ENCODE data around the gene ANTXR1.

The ANTXR1 gene

GRCh38 chr2:69007169-69007568 lies 5.8 kb upstream of the ANTXR1 start:
- DNase-seq, result no peak

DNA sequence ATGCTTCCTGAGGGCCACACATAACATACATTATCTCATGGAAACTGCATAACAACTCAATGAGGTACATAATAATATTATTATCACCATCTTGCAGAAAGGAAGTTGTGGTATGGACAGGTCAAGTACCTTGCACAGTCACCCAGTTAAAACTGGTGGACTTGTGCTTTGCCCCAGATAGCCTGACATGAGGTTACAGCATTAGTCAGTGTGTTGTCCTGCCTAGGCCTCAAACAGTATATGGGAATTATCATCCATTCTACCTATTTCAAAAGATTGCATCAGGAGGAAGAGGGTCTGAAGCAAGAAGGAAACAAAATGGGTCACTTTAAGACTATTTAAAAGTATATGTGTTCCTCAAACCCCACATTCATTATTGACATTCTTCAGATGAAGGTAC lies 5.4 kb upstream of the ANTXR1 start:
- DNase-seq, result no peak

GRCh38 chr2:69010437-69011194 lies 2.4 kb upstream of the ANTXR1 start:
- DNase-seq, result no peak

DNA sequence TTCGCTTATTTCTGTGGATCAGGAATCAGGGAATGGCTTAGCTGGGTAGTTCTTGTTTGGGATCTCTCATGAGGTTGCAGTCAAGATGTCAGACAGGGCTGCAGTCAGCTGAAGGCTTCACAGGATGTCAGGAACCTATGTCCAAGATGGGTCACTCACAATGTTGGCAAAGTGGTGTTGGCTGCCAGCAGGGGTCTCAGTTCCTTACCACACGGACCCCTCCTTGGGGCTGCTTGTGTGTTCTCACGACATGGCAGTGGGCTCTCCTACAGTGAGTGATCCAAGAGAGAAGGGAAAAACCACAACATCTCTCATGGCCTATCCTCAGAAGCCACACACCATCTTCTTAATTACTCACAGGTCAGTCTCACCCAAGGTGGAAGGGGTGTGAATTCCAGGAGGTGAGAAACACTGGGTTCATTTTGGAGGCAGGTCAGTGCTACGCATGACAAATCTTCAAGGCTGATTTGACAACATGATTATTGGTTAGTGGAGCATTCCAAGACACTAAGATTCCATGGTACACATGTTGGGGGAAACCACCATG lies 1.3 kb upstream of the ANTXR1 start:
- no peak for DNase-seq

DNA sequence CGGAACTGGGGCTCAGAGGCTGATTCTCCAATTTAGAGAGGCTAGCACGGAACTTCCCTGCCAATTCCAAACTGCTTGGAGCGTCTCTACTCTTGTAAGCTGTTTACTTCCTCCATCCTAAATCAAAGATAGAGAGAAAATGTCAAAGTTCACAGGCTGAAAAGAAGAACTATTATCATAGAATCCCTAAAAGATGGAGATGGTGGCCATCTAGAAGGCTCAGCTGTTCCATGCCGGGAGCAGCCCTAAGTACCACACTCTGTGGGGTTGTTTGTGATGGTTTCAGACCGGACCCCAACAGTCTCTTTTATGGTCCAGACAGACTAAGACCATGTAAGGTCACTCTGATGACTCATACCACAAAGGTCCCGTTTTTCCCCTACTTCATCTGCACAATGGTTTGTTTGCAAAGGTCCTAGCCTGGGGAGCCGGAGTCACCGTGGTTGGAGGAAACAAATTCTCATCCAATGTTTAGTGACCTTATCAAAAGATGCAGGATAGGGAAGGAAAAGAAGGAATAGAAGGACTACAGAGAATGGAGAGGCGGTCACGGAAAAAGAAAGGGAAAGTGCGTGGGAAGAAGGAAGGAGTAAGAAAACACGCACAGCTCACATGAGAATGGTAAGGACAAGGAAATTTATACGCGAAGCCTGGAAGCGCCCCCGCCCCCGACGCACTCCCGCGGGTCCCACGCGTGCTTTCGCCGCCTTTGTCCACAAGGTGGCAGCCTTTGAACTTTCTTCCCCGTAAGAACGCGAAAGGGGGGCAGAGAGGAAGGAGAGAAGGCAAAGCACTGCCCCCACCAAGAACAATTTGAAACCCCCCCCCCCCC lies 453 bp upstream of the ANTXR1 start:
- DNase-seq, result no peak

- no peak for DNase-seq
Measured at GRCh38 chr2:69013840-69014821, 1.2 kb downstream of the ANTXR1 start.

GRCh38 chr2:69017080-69017479 lies 4.1 kb downstream of the ANTXR1 start:
- DNase-seq, result no peak

DNA sequence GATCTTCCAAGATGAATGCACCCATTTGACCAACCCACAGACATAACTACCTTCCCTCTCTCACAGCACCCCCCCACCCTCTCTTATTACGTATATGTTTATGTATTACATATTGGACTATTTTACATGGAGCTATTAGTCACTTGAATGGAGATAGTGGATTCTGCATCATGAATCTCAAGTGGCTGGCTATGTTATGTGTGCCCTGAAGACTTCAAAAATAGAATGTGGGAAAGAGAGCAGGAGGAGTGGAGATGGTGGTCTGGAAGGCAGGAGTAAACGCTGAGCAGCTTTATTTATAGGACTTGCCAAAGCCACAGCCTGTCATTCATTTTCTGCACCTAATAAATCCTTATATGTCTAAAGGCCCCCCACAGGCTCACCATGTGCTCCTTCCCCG lies 4.9 kb downstream of the ANTXR1 start:
- DNase-seq, result no peak

DNA sequence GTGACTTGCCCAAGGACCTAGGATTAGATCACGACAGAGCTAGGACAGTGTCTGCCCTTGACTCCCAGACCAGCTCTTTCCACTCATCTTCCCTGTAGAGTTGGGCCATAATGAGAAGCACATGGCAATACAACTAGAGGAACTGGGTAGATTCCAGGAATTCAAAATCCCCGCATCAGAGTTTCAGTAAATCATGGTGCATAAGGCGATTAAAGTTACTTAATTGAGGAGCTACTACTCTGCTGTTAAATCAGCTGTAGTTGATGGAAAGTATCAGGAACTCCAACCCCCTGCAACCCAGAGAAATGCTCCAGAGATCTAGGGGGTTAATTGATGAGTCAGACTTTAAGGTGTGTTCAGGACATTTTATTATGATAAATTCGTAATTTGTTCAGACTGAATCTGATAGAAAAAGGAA lies 5.7 kb downstream of the ANTXR1 start:
- DNase-seq, result no peak

DNA sequence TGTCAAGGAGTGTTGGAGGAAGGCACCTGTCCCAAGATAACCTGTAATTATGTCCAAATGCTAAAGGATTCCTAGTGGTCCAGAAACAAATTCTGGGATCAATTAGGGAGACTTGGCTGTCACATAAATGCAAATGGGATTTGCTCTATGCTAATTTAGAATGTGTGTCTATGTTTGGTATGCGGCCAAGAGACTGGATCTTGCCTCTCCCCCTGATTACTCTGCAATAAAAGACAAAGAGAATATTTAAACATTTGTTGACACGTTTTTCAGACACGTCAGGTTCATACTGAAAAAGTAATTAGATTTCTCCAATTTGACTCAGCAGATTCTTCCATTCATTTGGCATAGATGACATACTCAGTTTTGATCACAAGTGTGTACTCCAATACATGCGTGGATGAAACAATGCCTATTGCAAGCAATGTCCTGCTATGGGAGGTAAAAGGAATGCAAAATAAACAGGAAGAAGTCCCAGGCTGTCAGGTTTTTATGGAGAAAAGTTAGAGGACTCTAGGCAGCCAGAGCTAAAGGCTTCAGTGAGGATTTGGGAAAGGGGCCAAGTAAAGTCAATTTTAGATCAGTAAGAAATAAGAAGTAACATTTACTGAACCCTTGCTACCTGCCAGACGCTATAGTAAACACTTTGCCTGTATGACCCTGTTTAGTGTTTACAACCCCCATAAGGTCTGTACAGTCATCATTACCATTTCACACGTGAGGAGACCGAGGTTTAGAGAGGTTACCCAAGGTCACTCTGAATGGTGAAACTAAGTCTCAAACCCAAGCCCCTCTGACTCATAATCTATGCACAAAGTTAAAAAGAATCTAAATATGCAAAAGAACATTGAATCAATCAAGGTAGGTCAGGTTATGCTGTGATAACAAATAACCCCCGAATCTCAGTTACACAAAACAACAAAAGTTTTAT lies 7.8 kb downstream of the ANTXR1 start:
- DNase-seq, result no peak

DNA sequence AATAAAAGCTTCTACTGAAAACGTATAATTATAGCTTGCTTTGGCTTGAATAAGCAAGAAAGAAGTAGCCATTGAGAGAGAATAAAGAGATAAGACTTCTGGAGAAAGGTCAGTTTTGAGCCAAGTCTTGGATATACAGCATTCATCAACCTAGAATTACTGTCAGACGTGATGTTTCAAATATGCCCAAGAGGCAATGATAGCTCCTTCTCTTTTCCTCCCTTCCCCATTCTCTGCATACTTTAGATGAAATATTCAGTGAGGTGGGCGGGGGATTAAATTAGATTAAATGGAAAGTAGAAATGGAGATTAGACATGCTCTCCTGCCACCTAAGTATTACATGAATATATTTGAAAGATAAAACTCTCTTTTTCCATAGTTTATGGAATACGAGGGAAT lies 8.7 kb downstream of the ANTXR1 start:
- no peak for DNase-seq

DNA sequence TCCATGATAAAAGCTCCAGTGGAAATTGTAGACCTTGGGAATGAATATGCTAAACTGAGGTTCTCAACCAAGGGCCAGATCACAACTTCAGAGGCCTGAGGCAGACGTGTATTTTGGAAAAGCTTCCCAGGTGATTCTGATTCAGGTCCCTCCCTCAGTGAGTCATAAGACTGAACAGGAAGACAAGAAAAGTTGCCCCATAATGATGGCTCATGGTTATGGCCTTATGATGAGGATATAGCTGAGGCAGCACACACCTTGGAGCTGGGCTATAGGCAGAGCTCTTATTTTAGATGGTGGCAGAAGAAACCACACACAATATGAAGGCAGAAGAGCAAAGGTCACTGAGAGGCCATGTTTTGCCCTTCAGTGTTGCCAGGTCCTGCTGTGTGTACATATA lies 9.6 kb downstream of the ANTXR1 start:
- no peak for DNase-seq

- no peak for DNase-seq
Measured at GRCh38 chr2:69023236-69023635, 10.3 kb downstream of the ANTXR1 start.

- DNase-seq, result peak; percentile 17
Measured at GRCh38 chr2:69026026-69026425, 13.0 kb downstream of the ANTXR1 start.

DNA sequence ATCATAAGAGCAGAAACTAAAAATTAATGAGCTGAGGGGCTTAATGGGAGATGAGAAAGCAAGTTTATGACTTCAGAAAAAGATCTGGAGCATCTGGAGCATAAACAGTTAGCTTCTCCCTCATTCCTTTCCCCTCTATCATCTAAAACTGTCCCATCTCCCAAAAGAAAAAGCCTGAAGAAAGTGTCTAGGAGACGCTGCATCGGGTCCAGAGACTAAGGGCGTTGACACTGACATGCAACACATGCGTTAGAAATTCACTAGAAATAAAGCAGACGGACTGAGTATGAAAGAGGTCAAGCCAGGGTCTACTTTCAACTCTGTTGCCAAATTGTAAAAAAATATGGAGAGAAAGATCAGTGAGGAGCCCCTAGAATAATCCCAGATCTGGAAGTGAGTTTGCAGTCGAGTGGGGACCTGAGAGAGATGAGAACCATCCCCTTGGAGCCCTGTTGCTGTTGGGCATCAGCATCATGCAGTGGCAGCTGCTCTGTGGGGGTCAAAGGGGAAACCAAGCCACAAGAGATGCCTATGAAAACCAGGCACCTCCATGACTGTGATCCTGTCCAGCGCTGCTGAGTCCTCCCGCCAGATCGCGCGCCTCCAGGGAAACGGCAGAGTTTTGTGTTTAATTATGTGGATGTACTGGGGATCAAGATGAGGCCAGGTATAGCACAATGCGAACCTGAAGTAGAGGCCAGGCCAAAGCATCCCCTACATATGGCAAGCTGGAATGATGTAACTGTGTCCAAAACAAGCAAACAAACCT lies 13.9 kb downstream of the ANTXR1 start:
- no peak for DNase-seq

- no peak for DNase-seq
Measured at GRCh38 chr2:69030800-69031428, 17.9 kb downstream of the ANTXR1 start.

- no peak for DNase-seq
Measured at GRCh38 chr2:69031466-69031865, 18.5 kb downstream of the ANTXR1 start.

DNA sequence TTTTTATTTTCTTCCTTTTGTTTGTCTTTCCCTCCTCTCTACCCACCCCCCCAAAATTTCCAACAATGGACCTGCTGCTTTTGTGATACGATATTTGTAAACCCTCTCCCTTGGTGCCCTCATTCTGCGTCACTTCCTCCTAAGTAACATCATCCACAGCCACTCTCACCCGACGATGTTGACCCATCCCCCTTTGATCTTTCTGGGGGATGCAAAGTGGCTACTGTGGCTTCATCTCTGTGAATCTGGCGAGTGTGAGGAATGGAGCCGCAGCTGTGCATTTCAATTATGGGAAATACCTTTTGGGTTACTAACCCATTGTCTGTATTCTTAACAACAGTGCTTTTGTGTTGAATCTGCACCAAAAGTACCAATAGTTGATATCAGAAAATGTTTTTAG lies 19.4 kb downstream of the ANTXR1 start:
- no peak for DNase-seq

DNA sequence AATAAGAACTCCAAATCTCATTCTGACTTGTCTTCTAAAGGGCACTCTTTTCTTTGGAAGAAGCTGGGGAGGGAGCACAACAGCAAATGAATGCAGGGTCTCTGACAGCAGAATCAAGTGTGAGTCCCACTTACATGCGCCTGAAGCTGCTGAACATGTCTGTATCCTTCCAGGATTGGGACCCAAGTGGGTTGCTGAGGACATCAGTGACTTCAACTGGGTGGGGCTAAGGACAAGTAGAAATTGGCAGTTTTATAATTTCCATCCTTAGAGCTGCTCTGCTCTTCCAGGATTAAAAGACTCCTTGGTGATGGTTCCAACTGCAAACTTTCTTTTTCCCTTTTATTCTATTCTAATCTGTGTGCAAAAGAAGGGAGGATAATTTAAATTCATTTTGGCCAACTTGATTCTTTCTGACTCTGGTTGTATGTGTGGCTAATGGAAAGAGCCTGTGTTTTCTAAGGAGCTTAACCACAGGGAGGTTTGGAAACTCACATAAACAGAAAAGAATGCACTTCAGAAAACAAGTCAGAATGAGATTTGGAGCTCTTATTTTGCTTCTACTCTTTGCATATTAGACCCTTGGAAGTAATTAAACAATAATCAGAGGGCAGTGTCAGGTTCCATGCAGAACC lies 20.6 kb downstream of the ANTXR1 start:
- DNase-seq, result no peak

GRCh38 chr2:69034122-69034521 lies 21.1 kb downstream of the ANTXR1 start:
- DNase-seq, result no peak

All from NCI-H187 treated with DMSO at 0.1 percent for 48 hours (cell line).